Measurements from ENCODE around the gene F2RL1. TPM values are rescaled to one million over a fixed set of nuclear protein-coding genes. Genes with fewer than 3 reads are reported as not detected.
"Not testable (repeated sequence)": the region's sequence is repeated elsewhere in the genome, so short reads cannot be mapped to it uniquely, and the experiment has no call there.

The F2RL1 gene
- total RNA-seq, 2 experiments from 2014 or later: 1.3 to 1.6 TPM

DNA sequence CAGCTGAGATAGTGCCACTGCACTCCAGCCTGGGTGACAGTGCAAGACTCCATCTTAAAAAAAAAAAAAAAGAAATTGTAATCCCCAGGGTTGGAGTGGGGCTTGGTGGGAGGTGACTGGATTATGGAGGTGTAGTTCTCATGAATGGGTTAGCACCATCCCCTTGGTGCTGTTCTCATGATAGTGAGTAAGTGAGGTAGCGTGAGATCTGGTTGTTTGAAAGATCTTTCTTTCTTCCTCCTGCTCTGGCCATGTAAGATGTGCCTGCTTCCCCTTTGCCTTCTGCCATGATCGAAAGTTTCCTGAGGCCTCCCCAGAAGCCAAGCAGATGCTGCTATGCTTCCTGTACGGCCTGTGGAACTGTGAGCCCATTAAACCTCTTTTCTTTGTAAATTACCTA is 34.9 kb downstream of the F2RL1 start:
- ATAC-seq; intact Hi-C loops (cut with DNase I, micrococcal nuclease); H3K9me3 Mint-ChIP-seq (ENCODE audit: low read depth); H3K4me3 Mint-ChIP-seq; DNase-seq; POLR2A ChIA-PET; H3K27ac Mint-ChIP-seq; H3K27me3 Mint-ChIP-seq; CTCF ChIA-PET: not testable (repeated sequence)
- H3K36me3 Mint-ChIP-seq (ENCODE audit: low read depth): peaks cover 13% of the 10 kb centered on the region
- peaks cover 45% of the 10 kb centered on the region for H3K4me1 Mint-ChIP-seq

DNA sequence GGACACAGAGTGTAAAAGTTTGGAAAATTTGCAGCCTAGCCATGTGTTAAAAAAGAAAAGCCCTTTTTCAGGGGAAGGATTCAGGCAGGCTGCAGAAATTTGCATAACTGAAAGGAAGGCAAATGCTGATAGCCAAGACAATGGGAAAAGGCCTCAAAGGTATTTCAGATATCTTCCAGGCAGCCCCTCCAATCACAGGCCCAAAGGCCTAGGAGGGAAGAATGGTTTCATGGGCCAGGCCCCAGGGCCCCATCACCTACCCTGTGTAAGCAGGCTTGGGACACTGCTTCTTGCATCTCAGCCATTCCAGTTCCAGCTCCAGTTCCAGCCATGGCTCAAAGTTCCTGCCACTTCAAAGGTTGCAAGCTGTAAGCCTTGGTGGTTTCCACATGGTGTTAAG is 35.8 kb downstream of the F2RL1 start:
- intact Hi-C loops (cut with DNase I, micrococcal nuclease): no loop called here
- no peaks in the 10 kb centered on the region for H3K27me3 Mint-ChIP-seq
- no peak overlapping the region for H3K4me3 Mint-ChIP-seq
- ATAC-seq (no peak), DNase-seq (no peak)
- peaks cover 13% of the 10 kb centered on the region for H3K36me3 Mint-ChIP-seq (ENCODE audit: low read depth)
- peaks cover 42% of the 10 kb centered on the region for H3K4me1 Mint-ChIP-seq
- peaks cover 5% of the 10 kb centered on the region for H3K9me3 Mint-ChIP-seq (ENCODE audit: low read depth)
- CTCF ChIA-PET: interaction anchor here (0.6 kb wide), 1 partner anchor 54 kb away, joined by 4 read pairs; no protein-coding TSS in a partner anchor
- H3K27ac Mint-ChIP-seq: no peak overlapping the region
- POLR2A ChIA-PET: no interaction called here

DNA sequence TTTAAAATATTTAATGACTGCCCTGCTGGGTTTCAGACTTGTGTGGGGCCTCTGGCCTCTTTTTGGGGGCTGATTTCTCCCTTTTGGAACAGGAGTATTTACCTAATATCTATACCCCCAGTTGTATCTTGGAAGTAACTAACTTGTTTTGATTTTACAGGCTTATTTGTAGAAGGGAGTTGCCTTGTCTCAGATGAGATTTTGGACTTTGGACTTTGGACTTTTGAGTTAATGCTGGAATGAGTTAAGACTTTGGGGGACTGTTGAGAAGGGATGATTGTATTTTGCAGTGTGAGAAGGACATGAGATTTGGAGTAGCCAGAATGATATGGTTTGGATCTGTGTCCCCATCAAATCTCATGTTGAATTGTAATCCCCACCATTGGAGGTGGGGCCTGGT is 36.7 kb downstream of the F2RL1 start:
- Mint-ChIP-seq H3K4me3 (peak overlapping the region; percentile 39), H3K4me1 (peaks cover 33% of the 10 kb centered on the region), H3K36me3 (ENCODE audit: low read depth) (peaks cover 13% of the 10 kb centered on the region), H3K27ac (peak overlapping the region; percentile 95)
- H3K27me3 Mint-ChIP-seq; POLR2A ChIA-PET; intact Hi-C loops (cut with DNase I, micrococcal nuclease); CTCF ChIA-PET; ATAC-seq; DNase-seq; H3K9me3 Mint-ChIP-seq (ENCODE audit: low read depth): not testable (repeated sequence)

DNA sequence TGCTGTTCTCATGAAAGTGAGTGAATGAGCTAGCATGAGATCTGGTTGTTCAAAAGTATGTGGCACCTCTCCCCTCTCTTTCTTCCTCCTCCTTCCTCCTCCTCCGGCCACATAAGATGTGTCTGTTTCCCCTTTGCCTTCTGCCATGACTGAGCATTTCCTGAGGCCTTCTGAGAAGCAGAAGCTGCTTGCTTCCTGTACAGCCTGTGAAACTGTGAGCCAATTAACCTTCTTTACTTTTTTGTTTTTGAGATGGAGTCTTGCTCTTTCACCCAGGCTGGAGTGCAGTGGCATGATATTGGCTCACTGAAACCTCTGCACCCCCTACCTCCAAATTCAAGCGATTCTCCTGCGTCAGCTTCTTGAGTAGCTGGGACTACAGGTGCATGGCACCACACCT is 37.1 kb downstream of the F2RL1 start:
- intact Hi-C loops (cut with DNase I, micrococcal nuclease): no loop called here
- no peaks in the 10 kb centered on the region for H3K27me3 Mint-ChIP-seq
- POLR2A ChIA-PET: no interaction called here
- peak; percentile 94 for ATAC-seq
- peaks cover 29% of the 10 kb centered on the region for H3K4me1 Mint-ChIP-seq
- H3K4me3 Mint-ChIP-seq: peak overlapping the region; percentile 39
- peak overlapping the region; percentile 95 for H3K27ac Mint-ChIP-seq
- peak; percentile 57 for DNase-seq
- peaks cover 5% of the 10 kb centered on the region for H3K9me3 Mint-ChIP-seq (ENCODE audit: low read depth)
- H3K36me3 Mint-ChIP-seq (ENCODE audit: low read depth): peaks cover 13% of the 10 kb centered on the region
- CTCF ChIA-PET: interaction anchor here (1.4 kb wide), 1 partner anchor 222 kb away, joined by 4 read pairs; no protein-coding TSS in a partner anchor

DNA sequence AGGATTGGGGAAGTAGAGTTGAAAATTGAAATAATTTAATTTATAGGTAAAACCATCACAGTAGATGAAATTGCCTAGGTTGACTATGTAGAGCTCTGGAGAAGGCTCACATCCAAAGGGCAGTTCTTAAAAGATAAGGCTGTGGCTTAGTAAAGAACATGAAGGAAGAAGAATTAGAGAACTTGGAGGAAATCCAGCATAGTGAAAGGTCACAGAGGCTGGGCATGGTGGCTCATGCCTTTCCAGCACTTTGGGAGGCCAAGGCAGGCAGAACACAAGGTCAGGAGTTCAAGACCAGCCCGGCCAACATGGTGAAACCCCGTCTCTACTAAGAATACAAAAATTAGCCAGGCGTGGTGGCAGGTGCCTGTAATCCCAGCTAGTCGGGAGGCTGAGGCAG is 38.0 kb downstream of the F2RL1 start:
- peak overlapping the region; percentile 95 for H3K27ac Mint-ChIP-seq
- intact Hi-C loops (cut with DNase I, micrococcal nuclease); DNase-seq; POLR2A ChIA-PET; ATAC-seq; H3K4me3 Mint-ChIP-seq; H3K27me3 Mint-ChIP-seq; H3K9me3 Mint-ChIP-seq (ENCODE audit: low read depth): not testable (repeated sequence)
- H3K4me1 Mint-ChIP-seq: peaks cover 22% of the 10 kb centered on the region
- CTCF ChIA-PET: interaction anchor here (0.6 to 1.4 kb wide), 2 partner anchors 19 to 221 kb away, joined by 3 to 4 read pairs; no protein-coding TSS in a partner anchor
- peaks cover 13% of the 10 kb centered on the region for H3K36me3 Mint-ChIP-seq (ENCODE audit: low read depth)

DNA sequence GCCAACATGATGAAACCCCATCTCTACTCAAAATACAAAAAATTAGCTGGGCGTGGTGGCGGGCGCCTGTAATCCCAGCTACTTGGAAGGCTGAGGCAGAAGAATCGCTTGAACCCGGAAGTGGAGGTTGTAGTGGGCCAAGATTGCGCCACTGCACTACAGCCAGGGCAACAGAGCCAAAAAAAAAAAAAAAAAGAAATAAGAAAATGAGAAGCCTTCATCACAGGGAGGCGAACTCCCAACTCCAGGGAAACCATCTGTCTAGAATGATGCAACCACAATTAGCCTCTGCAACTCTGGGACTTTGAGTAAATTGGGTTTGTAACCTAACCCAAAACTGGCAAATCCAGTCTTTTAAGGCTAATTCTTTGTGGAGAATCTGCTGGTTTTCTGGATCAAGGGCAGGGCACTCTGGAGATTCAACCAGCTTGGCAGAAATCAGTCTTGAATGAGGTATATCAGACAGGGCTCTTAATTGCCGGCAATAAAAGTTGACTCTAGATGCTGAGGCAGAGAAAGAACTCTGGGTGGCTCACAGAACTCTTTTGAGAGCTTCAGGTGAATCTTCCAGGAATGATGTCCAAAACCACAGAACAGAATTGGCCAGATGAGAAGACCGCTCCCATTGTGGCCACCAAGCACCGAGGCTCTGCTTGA is 40.9 kb downstream of the F2RL1 start:
- H3K4me3 Mint-ChIP-seq: no peak overlapping the region
- no peak for ATAC-seq
- intact Hi-C loops (cut with DNase I, micrococcal nuclease): no loop called here

DNA sequence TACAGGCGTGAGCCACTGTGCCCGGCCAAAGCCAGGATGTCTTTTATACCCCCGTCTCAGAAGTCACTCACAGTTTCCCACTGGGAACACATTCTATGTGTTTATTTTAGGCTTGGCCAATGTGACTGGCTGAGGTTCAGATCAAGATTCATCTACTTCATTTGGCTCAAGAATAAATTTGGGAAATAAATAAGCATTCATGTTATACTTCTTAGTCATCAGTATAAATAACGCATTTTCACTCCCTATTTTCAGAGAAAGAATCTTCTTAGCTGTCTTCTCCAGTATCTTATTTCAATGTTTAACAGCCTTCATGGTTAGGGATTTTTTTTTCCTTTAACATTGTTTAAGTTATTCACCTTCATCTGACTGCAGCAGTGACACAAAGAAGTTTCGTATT is 42.8 kb downstream of the F2RL1 start:
- no peak overlapping the region for H3K4me3 Mint-ChIP-seq
- intact Hi-C loops (cut with DNase I, micrococcal nuclease): no loop called here
- no peak for DNase-seq
- H3K4me1 Mint-ChIP-seq: peaks cover 4% of the 10 kb centered on the region
- H3K36me3 Mint-ChIP-seq (ENCODE audit: low read depth): peaks cover 2% of the 10 kb centered on the region
- no peak for ATAC-seq
- ChIA-PET POLR2A (interaction anchor here (0.6 kb wide), 1 partner anchor 36 kb away, joined by 3 read pairs; no protein-coding TSS in a partner anchor), CTCF (no interaction called here)
- H3K9me3 Mint-ChIP-seq (ENCODE audit: low read depth): no peaks in the 10 kb centered on the region
- H3K27me3 Mint-ChIP-seq: no peaks in the 10 kb centered on the region
- no peak overlapping the region for H3K27ac Mint-ChIP-seq

More for the DNA sequence above, 40.9 kb downstream of the F2RL1 start:
- H3K36me3 Mint-ChIP-seq (ENCODE audit: low read depth): peaks cover 13% of the 10 kb centered on the region
- CTCF ChIA-PET: interaction anchor here (1.2 kb wide), 1 partner anchor 9 kb away, joined by 6 read pairs; no protein-coding TSS in a partner anchor
- H3K27ac Mint-ChIP-seq: no peak overlapping the region
- no peak for DNase-seq
- POLR2A ChIA-PET: interaction anchor here (0.6 kb wide), 1 partner anchor 17 kb away, joined by 3 read pairs; no protein-coding TSS in a partner anchor
- no peaks in the 10 kb centered on the region for H3K27me3 Mint-ChIP-seq
- H3K4me1 Mint-ChIP-seq: peaks cover 22% of the 10 kb centered on the region
- H3K9me3 Mint-ChIP-seq (ENCODE audit: low read depth): peaks cover 5% of the 10 kb centered on the region

DNA sequence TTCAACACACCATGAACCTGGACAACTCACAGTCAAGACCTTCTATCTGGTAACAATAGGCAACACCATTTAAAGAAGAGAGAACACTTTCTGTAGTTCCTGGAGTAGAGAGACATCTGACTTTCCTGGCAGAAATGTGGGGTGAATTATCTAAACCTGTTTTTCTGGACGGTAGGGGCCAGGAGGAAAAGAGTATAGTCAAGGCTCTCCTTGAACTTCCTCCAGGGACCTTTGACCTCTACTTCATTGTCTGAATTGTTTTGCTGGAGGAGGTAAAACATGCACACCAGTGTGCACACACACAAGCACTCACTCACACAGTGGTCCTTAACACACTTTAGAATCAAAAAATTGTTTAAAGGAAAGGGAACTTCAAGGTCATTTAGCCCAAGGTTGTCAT is 44.2 kb downstream of the F2RL1 start:
- Mint-ChIP-seq H3K27ac (no peak overlapping the region), H3K27me3 (no peaks in the 10 kb centered on the region), H3K36me3 (ENCODE audit: low read depth) (no peaks in the 10 kb centered on the region), H3K4me1 (no peaks in the 10 kb centered on the region), H3K9me3 (ENCODE audit: low read depth) (no peaks in the 10 kb centered on the region), H3K4me3 (no peak overlapping the region)
- intact Hi-C loops (cut with DNase I, micrococcal nuclease): no loop called here
- no peak for DNase-seq
- POLR2A ChIA-PET: no interaction called here
- CTCF ChIA-PET: no interaction called here
- no peak for ATAC-seq

DNA sequence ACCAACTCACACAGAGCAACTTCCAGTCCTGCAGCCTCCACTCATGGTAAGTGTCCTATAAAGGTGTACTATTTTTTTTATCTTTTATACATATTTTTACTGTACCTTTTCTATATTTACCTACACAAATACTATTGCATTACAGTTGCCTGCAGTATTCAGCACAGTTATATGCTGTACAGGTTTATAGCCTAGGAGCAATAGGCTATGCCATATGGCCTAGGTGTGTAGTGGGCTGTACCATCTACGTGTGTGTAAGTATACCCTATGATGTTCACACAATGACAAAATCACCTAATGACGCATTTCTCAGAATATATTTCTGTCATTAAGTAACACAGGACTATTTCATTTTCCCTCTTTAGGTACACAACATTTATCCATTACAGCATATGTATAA is 47.7 kb downstream of the F2RL1 start:
- no peaks in the 10 kb centered on the region for H3K27me3 Mint-ChIP-seq
- intact Hi-C loops (cut with DNase I, micrococcal nuclease): loop anchor here in 1 of 2 experiments (5.0 kb wide), 1 partner anchor 626 kb away; the partner anchor contains the start of gene WDR41
- no peak overlapping the region for H3K4me3 Mint-ChIP-seq
- no peaks in the 10 kb centered on the region for H3K36me3 Mint-ChIP-seq (ENCODE audit: low read depth)
- DNase-seq (no peak), ATAC-seq (no peak)
- no peak overlapping the region for H3K27ac Mint-ChIP-seq
- no peaks in the 10 kb centered on the region for H3K9me3 Mint-ChIP-seq (ENCODE audit: low read depth)
- POLR2A ChIA-PET: no interaction called here
- H3K4me1 Mint-ChIP-seq: no peaks in the 10 kb centered on the region
- CTCF ChIA-PET: interaction anchor here (1.1 to 1.5 kb wide), 2 partner anchors 143 to 150 kb away, joined by 3 to 6 read pairs; no protein-coding TSS in a partner anchor

DNA sequence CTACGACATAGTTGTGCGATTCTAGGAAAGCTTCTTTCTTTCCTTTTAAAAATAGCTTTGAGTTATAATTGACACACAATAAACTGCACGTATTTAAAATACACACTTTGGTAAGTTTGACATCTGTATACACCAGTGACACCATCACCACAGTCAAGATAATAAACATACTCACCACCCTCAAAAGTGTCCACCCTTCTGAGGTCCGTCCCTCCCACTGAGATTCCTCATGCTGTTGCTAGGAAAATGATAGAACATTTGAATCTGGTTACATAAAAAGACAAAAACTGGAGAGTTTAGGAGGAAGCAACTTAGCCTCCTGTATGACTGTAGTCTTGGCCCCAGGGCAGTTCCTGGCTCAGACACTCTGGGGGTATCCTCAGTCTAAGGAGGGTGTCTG is 48.2 kb downstream of the F2RL1 start:
- no peaks in the 10 kb centered on the region for H3K27me3 Mint-ChIP-seq
- no peak overlapping the region for H3K4me3 Mint-ChIP-seq
- H3K36me3 Mint-ChIP-seq (ENCODE audit: low read depth): no peaks in the 10 kb centered on the region
- no peak for ATAC-seq
- no peak for DNase-seq
- no peaks in the 10 kb centered on the region for H3K9me3 Mint-ChIP-seq (ENCODE audit: low read depth)
- H3K27ac Mint-ChIP-seq: no peak overlapping the region
- H3K4me1 Mint-ChIP-seq: no peaks in the 10 kb centered on the region
- CTCF ChIA-PET: interaction anchor here (0.6 to 1.8 kb wide), 6 partner anchors 143 to 625 kb away, joined by 3 to 7 read pairs (median 4); partner anchors contain the start of genes AGGF1 and WDR41
- POLR2A ChIA-PET: no interaction called here
- intact Hi-C loops (cut with DNase I, micrococcal nuclease): loop anchor here in 1 of 2 experiments (5.0 kb wide), 1 partner anchor 625 kb away; the partner anchor contains the start of gene WDR41

DNA sequence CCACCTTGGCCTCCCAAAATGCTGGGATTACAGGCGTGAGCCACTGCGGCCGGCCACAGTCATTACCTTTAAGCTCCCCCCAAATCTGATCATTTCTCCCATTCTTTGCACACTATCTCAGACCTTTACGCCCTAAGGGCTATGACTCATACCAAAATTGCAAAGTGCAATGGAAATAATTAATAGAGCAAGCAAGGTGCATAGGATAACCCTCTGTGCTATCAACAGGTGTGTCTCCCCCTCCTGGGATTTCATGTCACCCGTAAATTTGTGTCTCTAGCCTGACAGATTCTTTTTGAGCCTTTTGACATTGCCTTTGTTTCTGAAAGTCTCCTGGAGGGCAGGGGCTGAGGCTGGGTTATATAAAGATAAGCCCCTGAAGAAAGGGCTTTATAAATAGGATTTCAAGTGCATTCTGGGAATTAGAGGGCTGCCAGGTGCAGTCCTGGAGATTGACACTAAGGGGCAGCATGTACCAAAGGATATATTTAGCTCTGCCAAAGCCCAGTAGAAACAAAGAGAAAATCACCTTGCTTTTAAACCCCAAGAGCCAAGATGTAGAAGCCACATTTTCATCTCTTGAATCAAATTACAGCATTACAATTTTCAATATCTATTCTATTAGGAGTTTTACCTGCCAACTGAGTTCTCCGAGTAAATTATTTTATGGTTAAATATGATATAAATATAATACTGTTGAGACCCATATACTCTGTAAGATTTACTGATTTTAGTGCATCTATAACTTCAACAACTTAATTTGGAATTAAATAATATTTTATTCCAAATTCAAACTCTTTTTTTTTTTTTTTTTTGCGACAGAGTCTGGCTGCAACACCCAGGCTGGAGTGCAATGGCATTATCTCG is 49.2 kb downstream of the F2RL1 start:
- Mint-ChIP-seq H3K27ac (no peak overlapping the region), H3K27me3 (no peaks in the 10 kb centered on the region), H3K9me3 (ENCODE audit: low read depth) (no peaks in the 10 kb centered on the region), H3K36me3 (ENCODE audit: low read depth) (no peaks in the 10 kb centered on the region), H3K4me1 (no peaks in the 10 kb centered on the region), H3K4me3 (no peak overlapping the region)
- peak; percentile 74 for ATAC-seq
- POLR2A ChIA-PET: no interaction called here
- peak; percentile 77 for DNase-seq
- intact Hi-C loops (cut with DNase I, micrococcal nuclease): loop anchor here (1.0 to 5.0 kb wide), 4 partner anchors 148 to 624 kb away; partner anchors contain the start of gene WDR41 (in 2 of the 2)
- CTCF ChIA-PET: interaction anchor here (0.6 to 1.8 kb wide), 15 partner anchors 9 to 1086 kb away, joined by 3 to 7 read pairs (median 3); partner anchors contain the start of genes AGGF1 and WDR41

All from activated CD4-positive, alpha-beta T cell treated with anti-CD3 and anti-CD28 coated beads for 36 hours (primary cell).